ENCODE measurements around the gene RSPH10B2. TPM values are rescaled to one million over a fixed set of nuclear protein-coding genes. Genes with fewer than 3 reads are reported as not detected.
"Not testable (repeated sequence)": the region's sequence is repeated elsewhere in the genome, so short reads cannot be mapped to it uniquely, and the experiment has no call there.

RSPH10B2 gene
- total and polyA plus RNA-seq, 2 donors (not counting 1 experiment from before 2014, with no cell fraction given): 0.02 to 0.66 TPM

DNA sequence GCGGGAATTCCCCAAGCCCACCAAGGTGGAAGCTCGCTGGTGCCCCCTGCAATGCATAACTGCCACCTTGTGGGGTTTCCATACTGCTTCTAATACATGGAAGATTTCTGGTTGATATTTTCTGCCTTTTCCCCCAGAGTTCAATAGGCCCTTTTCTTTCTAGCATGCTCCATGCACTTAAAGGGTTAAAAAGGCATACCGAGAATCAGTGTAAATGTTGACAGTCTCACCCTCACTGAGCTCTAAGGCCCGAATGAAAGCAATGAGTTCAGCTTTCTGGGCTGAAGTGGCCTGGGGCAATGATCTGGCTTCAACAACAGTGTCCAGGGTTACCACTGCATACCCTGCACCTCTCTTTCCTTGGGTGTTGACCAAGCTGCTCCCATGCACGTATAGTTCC lies 89.2 kb downstream of the RSPH10B2 start:
- not testable (repeated sequence) for DNase-seq (ENCODE audit: low read depth in 2 of 2); H3K4me2 ChIP-seq (ENCODE audit: extremely low read depth, insufficient read depth, low read length); H3K4me3 ChIP-seq (replicated peaks in 1 of 4; ENCODE audit: control extremely low read depth in 1 of 4, insufficient read depth in 1 of 4, low read depth in 3 of 4, low read length in 4 of 4); H3K9ac ChIP-seq (ENCODE audit: insufficient read depth, low read length); H3K27me3 ChIP-seq (ENCODE audit: control insufficient read depth, insufficient read depth, low read length); H2AFZ ChIP-seq (ENCODE audit: low read length); H3K79me2 ChIP-seq (ENCODE audit: control insufficient read depth, insufficient read depth, low read length); H3K4me1 ChIP-seq (ENCODE audit: control insufficient read depth, extremely low read depth, insufficient read depth, low read length); H3K27ac ChIP-seq (ENCODE audit: insufficient read depth, low read length); H3K36me3 ChIP-seq (ENCODE audit: control insufficient read depth, insufficient read depth, low read length); H4K20me1 ChIP-seq (ENCODE audit: control insufficient read depth, extremely low read depth, insufficient read depth, low read length); H3K9me3 ChIP-seq (ENCODE audit: control insufficient read depth, insufficient read depth, low read depth, low read length)

DNA sequence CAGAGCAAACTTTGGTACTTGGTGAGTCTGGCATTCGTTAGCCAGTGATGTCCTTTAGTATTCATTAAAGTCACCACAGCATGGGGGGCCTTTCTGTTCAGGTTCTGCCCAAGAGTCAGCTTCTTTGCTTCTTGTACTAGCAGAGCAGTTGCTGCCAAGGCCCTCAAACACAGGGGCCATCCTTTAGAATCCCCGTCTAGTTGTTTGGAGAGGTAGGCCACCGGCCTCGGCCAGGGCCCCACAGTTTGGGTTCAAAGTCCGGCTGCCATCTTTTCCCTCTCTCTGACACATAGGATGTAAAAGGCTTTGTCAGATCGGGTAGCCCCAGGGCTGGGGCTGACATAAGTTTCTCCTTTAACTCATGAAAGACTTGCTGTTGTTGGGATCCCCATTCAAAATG lies 89.8 kb downstream of the RSPH10B2 start:
- H3K79me2 ChIP-seq (ENCODE audit: control insufficient read depth, insufficient read depth, low read length); H3K36me3 ChIP-seq (ENCODE audit: control insufficient read depth, insufficient read depth, low read length); H4K20me1 ChIP-seq (ENCODE audit: control insufficient read depth, extremely low read depth, insufficient read depth, low read length); H2AFZ ChIP-seq (ENCODE audit: low read length); H3K27me3 ChIP-seq (ENCODE audit: control insufficient read depth, insufficient read depth, low read length); H3K27ac ChIP-seq (ENCODE audit: insufficient read depth, low read length); H3K4me1 ChIP-seq (ENCODE audit: control insufficient read depth, extremely low read depth, insufficient read depth, low read length); H3K9me3 ChIP-seq (ENCODE audit: control insufficient read depth, insufficient read depth, low read depth, low read length); H3K4me2 ChIP-seq (ENCODE audit: extremely low read depth, insufficient read depth, low read length); H3K4me3 ChIP-seq (replicated peaks in 1 of 4; ENCODE audit: control extremely low read depth in 1 of 4, insufficient read depth in 1 of 4, low read depth in 3 of 4, low read length in 4 of 4); H3K9ac ChIP-seq (ENCODE audit: insufficient read depth, low read length); DNase-seq (ENCODE audit: low read depth in 2 of 2): not testable (repeated sequence)

DNA sequence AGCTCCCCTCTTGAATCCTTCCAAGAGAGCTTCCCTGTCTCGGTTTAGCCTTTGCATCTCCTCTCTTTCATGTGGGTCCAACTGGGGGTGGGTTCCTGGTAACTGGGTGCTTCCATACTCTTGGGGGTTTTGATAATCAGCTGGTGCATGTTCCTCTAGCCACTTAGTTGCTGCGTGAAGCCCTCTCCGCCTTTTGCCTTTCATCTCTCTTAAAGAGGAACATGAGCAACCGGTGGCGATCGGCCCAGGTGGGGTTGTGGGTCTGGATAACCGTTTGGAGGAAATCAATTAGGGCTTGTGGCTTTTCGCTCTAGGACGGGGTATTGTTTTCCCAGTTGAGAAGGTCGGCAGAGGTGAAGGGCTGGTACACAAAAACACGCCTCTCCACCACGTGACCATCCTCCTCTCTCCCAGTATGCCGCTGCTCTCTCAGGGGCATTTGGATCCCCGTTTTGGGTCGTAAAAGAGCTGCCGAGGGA lies 92.1 kb downstream of the RSPH10B2 start:
- H3K79me2 ChIP-seq (ENCODE audit: control insufficient read depth, insufficient read depth, low read length); H3K36me3 ChIP-seq (ENCODE audit: control insufficient read depth, insufficient read depth, low read length); DNase-seq (ENCODE audit: low read depth in 2 of 2); H3K27me3 ChIP-seq (ENCODE audit: control insufficient read depth, insufficient read depth, low read length); H3K9me3 ChIP-seq (ENCODE audit: control insufficient read depth, insufficient read depth, low read depth, low read length); H3K9ac ChIP-seq (ENCODE audit: insufficient read depth, low read length); H3K4me2 ChIP-seq (ENCODE audit: extremely low read depth, insufficient read depth, low read length); H3K27ac ChIP-seq (ENCODE audit: insufficient read depth, low read length); H2AFZ ChIP-seq (ENCODE audit: low read length); H3K4me3 ChIP-seq (replicated peaks in 1 of 4; ENCODE audit: control extremely low read depth in 1 of 4, insufficient read depth in 1 of 4, low read depth in 3 of 4, low read length in 4 of 4); H4K20me1 ChIP-seq (ENCODE audit: control insufficient read depth, extremely low read depth, insufficient read depth, low read length); H3K4me1 ChIP-seq (ENCODE audit: control insufficient read depth, extremely low read depth, insufficient read depth, low read length): not testable (repeated sequence)

DNA sequence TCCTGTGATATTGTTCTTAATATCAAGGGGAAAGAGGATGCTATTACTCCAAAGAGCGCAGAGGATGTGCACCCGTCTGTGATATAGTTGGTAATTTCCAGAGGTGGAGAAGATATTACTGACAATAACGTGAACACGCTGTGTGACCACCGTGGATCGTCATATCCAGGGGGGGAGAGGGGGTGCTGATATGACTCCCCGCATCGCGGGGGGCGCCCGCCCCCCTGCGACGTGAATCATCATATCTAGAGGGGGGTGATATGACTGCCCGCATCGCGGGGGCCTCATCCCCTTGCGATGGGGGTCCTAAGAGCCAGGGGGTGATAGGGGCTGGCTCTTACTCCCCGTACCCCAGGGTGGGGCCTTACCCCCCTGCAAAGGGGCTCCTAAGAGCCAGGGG lies 93.8 kb downstream of the RSPH10B2 start:
- not testable (repeated sequence) for H3K9me3 ChIP-seq (ENCODE audit: control insufficient read depth, insufficient read depth, low read depth, low read length); H3K79me2 ChIP-seq (ENCODE audit: control insufficient read depth, insufficient read depth, low read length); H3K27ac ChIP-seq (ENCODE audit: insufficient read depth, low read length); H4K20me1 ChIP-seq (ENCODE audit: control insufficient read depth, extremely low read depth, insufficient read depth, low read length); H2AFZ ChIP-seq (ENCODE audit: low read length); DNase-seq (ENCODE audit: low read depth in 2 of 2); H3K27me3 ChIP-seq (ENCODE audit: control insufficient read depth, insufficient read depth, low read length); H3K36me3 ChIP-seq (ENCODE audit: control insufficient read depth, insufficient read depth, low read length); H3K9ac ChIP-seq (ENCODE audit: insufficient read depth, low read length); H3K4me2 ChIP-seq (ENCODE audit: extremely low read depth, insufficient read depth, low read length); H3K4me3 ChIP-seq (replicated peaks in 1 of 4; ENCODE audit: control extremely low read depth in 1 of 4, insufficient read depth in 1 of 4, low read depth in 3 of 4, low read length in 4 of 4); H3K4me1 ChIP-seq (ENCODE audit: control insufficient read depth, extremely low read depth, insufficient read depth, low read length)

Other genes starting within 250 kb of the RSPH10B2 start
- not detected in 2 replicates for gene GRID2IP, start 202.6 kb upstream of the RSPH10B2 start, total RNA-seq
- not detected in 2 replicates for gene GRID2IP, start 202.6 kb upstream of the RSPH10B2 start, polyA plus RNA-seq
- gene ZDHHC4, start 176.6 kb upstream of the RSPH10B2 start, total RNA-seq: 65.2 and 72.7 TPM in 2 replicates
- gene ZDHHC4, start 176.6 kb upstream of the RSPH10B2 start, polyA plus RNA-seq: 67.7 and 89.5 TPM in 2 replicates
- gene INTS15, start 164.1 kb upstream of the RSPH10B2 start, total RNA-seq: 7.1 and 9.0 TPM in 2 replicates
- gene INTS15, start 164.1 kb upstream of the RSPH10B2 start, polyA plus RNA-seq: 11.7 and 18.3 TPM in 2 replicates
- 0.66 and 4.4 TPM in 2 replicates for gene ZNF853, start 138.5 kb upstream of the RSPH10B2 start, total RNA-seq
- 0.05 and 0.43 TPM in 2 replicates for gene ZNF853, start 138.5 kb upstream of the RSPH10B2 start, polyA plus RNA-seq
- gene ZNF316, start 116.8 kb upstream of the RSPH10B2 start, total RNA-seq: 13.0 and 13.9 TPM in 2 replicates
- 4.5 and 5.1 TPM in 2 replicates for gene ZNF316, start 116.8 kb upstream of the RSPH10B2 start, polyA plus RNA-seq
- gene ZNF12, start 47.2 kb upstream of the RSPH10B2 start, total RNA-seq: 17.8 and 19.0 TPM in 2 replicates
- gene ZNF12, start 47.2 kb upstream of the RSPH10B2 start, polyA plus RNA-seq: 10.9 and 15.9 TPM in 2 replicates
- 40.1 and 44.4 TPM in 2 replicates for gene CCZ1B, start 72.2 kb downstream of the RSPH10B2 start, total RNA-seq
- 45.0 and 49.6 TPM in 2 replicates for gene CCZ1B, start 72.2 kb downstream of the RSPH10B2 start, polyA plus RNA-seq

All from fibroblast of lung (primary cell).